Putamen (tissue), 1 donor: Measurements from ENCODE around the gene ISG20.
A peak's percentile ranks its signal among the peaks of the same experiment; 100 is the strongest.

Experiments used
- DNase-seq: peaks from one replicate; pipeline ENCODE4 v3.0.0-alpha.2; 2016; ENCODE audit warnings: low spot score

The ISG20 gene

GRCh38 chr15:88638626-88639372, at the start of gene ISG20:
TSS of gene ISG20 (plus strand) at chr15:88639016. CDS start at chr15:88639367, 351 bp downstream.
- peak; percentile 75 for DNase-seq

GRCh38 chr15:88590759-88591158, 48.1 kb upstream of the ISG20 start:
- no peak for DNase-seq

- no peak for DNase-seq
These were observed 47.4 kb upstream of the ISG20 start for GRCh38 chr15:88591384-88591783.

DNA sequence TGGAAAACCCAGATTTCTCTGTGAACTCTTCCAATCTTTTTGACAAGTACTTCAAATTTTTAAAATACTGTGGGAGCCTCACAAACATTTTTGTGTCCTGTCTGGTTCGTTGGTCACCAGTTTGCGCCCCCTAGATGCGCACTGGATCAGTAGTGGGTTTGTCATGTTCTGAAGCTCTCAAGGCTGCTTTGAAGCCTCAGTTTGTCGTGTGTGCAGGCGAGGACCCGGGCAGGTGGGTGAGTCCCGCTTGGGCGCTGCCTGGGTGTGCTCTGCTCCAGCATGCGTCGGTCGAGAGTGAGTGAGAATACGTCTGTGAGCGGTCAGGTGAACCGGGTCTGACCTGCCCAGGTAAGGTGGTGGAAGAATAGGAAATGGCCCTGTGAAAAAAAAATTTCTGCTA, 34.9 kb upstream of the ISG20 start:
- DNase-seq: no peak

- no peak for DNase-seq
These were observed 34.2 kb upstream of the ISG20 start for GRCh38 chr15:88604381-88605188.

- no peak for DNase-seq
These were observed 33.4 kb upstream of the ISG20 start for GRCh38 chr15:88605189-88606069.

- no peak for DNase-seq
These were observed 32.6 kb upstream of the ISG20 start for GRCh38 chr15:88606070-88606794.

- DNase-seq: no peak
These were observed 30.9 kb upstream of the ISG20 start for GRCh38 chr15:88607951-88608350.

DNA sequence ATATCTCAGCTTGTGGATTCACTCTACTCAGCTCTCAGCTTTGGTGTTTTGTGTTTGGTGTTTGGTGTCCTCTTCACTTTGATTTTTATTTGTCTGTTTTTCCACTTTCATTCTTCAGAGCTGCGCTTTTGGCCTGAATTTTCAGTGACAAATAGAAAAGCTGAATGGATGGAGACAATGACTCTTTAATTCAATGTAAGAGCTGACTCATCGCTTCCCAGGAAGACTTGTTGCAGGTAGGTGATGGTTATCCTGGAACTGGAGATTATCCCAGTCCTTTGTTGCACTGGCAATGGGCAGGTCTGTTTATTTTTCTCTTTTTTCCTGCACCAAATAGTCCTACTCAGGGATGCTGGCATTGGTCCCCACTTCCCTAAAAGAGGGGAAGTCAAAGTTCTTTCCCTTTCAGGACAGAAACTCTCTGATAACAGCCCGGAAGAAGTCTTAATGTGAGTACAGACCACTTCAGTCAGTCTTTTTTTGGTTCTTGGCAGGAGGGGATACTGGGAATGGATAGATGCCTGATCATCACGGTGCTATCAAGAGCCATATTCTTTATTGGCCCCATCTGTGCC, 30.1 kb upstream of the ISG20 start:
- no peak for DNase-seq

DNA sequence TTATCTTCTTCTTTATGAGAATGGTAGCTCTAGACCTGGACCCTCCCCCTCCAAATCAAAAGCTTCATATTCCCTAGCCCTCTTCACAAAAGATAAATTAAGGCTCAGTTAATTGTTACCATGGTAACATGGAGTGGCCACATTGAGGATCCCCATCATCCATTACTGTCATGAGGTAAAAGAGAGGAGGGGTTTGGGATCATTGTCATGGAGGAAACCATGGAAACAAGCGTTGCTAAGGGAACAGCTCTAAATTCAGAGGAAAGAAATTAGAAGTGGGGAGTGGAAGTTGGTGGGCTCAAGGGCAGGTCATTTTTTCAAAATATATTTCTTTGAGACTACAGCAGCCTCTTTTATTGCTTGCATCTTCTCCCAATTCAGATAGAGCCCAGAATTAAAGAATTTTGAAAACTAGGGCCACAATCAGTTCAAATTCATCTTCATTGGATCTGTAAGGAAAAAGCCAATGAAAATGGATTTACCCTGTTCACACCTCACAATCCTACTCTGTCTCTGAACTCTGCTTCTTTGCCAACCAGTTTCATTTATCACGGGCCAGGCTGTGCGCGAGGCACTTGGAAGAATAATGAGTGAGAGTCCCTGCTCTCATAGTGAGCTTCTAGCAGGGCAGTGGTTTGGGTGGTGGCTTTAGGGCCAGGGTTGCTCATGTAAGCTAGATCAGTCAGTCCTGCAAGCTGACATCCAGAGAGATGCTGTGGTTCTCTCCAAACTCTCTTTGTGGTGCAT, 29.3 kb upstream of the ISG20 start:
- DNase-seq: no peak

DNA sequence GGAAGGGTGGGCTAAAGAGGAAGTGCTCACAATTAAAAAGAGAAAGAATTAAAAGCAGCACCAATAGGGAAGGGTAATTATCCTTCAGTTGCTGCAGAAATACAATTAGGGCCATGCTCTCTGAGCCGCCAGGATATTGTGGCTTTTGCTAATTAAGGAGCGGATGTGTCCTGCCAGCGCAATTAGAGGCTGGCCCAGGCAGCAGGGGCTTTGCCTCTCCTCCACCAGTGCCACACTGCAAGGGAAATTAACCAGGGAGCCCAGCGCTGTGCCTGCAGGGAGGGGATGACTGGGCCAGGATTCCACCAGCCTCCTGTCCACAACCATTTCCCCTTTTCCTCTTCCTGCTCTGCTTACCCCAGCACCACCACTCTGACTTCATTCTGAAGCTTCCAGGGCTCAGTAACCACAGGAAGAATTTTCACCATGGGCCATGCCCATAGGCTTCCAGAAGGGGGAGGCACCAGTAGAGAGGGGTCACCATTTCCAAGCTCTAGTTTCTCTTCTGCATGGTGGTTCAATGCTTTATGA, 28.1 kb upstream of the ISG20 start:
- no peak for DNase-seq

DNA sequence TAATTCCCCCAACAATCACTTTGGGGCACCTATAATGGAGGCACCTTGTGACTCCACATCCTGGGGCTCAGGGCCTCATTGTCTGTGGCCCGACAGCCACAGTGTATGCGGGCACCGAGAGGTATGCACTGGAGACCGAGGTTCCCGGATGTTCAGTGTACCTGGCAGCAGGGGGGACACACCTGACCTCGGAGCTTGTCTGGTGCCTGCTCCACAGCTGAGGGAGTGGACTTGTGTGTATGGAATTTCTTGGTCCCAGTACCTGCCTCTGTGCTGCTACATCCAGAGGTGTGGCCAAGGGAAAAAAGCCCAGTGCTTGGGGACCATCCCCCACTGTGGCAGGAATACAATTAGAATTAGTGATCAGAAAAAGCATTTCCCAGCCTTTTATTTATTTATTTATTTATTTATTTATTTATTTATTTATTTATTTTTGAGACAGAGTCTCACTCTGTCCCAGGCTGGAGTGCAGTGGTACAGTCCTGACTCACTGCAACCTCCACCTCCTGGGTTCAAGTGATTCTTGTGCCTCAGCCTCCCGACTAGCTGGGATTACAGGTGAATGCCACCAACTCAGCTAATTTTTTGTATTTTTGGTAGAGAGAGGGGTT, 26.5 kb upstream of the ISG20 start:
- no peak for DNase-seq

DNA sequence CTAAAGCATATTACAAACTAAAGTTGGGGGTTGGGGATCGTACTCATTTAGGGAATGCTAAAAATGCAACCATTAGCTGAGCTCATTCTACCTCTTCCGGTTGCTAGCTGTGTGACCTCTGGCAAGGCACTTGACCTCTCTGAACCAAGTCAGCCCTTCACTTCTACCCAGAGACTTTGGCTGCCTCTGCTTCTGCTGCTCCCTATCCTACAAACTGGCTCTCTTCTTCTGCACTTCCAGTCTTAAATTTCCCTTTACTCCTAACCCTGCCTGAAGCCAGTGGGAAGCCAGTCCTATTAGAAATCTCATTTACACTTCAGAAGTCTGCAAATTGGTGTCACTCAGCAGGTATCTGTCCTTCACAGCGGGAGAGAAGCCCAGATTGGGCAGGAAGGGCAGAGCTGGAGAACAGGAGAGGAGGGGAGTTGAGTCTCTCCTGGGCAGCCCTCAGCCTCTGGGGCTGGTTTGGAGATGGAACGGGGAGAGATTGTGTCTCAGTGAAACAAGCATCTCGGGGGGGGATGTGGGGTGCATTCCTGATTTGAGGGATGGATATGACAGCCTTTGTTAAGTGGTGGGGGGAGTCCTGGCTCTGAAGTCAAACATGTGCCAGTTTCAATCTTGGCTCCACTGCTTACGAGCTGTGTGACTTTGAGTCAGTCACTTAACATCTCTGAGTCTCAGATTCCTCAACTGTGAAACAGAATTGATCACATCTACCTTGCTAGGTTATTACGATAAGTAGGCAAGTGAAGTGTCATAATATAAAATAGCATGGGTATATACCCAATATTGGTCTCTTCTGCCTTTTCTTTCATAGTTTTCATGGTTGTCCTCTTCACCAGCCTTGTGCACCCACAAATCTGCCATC, 25.5 kb upstream of the ISG20 start:
- DNase-seq: no peak

GRCh38 chr15:88615303-88616107, 23.3 kb upstream of the ISG20 start:
- DNase-seq: no peak

DNA sequence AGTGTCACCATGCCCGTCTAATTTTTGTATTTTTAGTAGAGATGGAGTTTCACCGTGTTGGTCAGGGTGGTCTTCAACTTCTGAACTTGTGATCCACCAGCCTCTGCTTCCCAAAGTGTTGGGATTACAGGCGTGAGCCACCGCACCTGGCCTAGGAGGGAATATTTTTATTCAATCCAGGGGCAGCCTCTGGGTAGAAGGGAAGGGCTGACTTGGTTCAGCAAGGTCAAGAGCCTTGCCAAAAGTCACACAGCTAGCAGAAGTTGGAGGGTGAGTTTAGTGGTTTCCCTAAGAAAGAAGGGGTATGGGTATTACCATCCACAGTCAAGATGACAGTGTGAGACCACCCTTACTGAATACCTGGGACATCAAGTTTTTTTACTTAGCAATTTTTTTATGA, 22.6 kb upstream of the ISG20 start:
- DNase-seq: no peak

DNA sequence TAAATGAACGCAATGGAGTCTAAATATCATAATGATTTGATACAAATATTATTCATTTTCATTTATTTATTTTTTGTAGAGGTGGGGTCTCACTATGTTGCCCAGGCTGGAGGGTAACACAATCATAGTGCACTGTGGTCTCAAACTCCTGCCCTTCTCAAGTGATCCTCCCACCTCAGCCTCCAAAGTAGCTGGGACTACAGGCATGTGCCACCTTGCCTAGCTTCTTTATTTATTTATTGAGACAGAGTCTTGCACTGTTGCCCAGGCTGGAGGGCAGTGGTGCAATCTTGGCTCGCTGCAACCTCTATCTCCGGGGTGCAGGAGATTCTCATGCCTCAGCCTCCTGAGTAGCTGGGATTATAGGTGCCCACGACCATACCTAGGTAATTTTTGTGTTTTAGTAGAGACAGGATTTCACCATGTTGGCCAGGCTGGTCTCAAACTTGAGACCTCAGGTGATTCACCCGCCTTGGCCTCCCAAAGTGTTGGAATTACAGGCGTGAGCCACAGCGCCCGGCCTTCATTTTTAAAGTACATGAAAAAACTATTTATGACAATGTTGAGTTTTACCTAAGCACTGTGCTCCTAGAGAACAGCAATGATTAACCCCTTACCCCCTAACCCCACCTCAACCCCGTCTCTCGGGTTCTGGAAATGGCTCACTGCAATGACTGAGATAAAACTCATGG, 21.6 kb upstream of the ISG20 start:
- no peak for DNase-seq

DNA sequence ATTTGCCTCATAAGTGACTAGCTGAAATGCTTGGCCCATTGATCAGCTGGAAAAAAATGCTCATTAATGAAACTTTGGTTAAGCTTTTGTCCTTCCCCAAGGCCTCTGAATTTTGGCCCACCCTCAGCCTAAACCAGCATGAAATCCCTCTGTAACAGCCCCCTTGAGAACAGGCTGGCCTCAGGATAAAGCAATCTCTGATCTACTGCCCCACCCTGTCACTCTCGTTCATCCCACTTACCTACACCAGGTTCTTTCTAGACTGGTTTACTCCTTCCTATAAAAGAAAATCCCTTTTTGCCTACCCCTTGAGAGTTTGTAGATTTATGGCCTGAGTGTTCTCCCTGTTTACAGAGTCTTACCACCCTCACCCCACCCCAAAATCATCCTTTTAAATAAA, 21.0 kb upstream of the ISG20 start:
- no peak for DNase-seq
